Epithelial cell of esophagus (primary cell): Measurements from ENCODE around the gene P4HA3.
A peak's percentile ranks its signal among the peaks of the same experiment; 100 is the strongest.

Experiments used
- DNase-seq: peaks from one replicate; pipeline ENCODE4 v3.0.0; 2010; ENCODE audit warnings: low read depth
- H3K4me3 ChIP-seq: 2 replicates; pipeline ENCODE4 v1.5.1; 2011; ENCODE audit warnings: mild to moderate bottlenecking, low read length, control low read depth
- CTCF ChIP-seq: IDR thresholded peaks from 2 replicates; pipeline ENCODE4 v1.5.1; 2011; ENCODE audit warnings: low read depth, mild to moderate bottlenecking, low read length, control low read depth, inconsistent platforms; ENCODE audit not compliant: insufficient read depth; ENCODE audit errors: missing control alignments

Gene P4HA3

DNA sequence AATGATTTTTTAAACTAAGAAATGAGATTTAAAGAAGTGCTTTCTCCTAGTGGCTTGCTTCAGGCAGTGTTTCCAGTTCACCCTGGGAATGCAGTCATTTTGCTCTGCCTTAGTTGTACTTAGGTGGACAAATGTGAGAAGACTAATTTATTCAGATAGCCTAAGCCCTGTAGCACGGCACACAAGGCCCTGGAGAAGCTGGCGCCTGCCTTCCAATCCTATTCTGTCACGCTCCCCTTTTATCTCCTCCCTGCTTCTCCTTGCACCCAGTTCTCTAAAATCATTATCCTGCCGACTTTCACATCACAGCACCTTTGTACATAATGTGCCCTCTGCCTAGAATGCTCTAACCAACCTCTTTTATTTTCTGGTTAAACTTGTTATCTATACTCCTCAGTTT is 76.3 kb downstream of the P4HA3 start:
- no peak overlapping the region for H3K4me3 ChIP-seq
- no peak for TF ChIP-seq CTCF
- no peak for DNase-seq

- DNase-seq = no peak
- TF ChIP-seq CTCF = no peak
- H3K4me3 ChIP-seq = no peak overlapping the region
Observed at GRCh38 chr11:74233683-74234082, 77.8 kb downstream of the P4HA3 start.

GRCh38 chr11:74232311-74232950 is 79.0 kb downstream of the P4HA3 start:
- TF ChIP-seq CTCF = no peak
- H3K4me3 ChIP-seq = no peak overlapping the region
- DNase-seq = no peak

- DNase-seq = no peak
- no peak for TF ChIP-seq CTCF
- H3K4me3 ChIP-seq = no peak overlapping the region
Observed at GRCh38 chr11:74226907-74227306, 84.5 kb downstream of the P4HA3 start.

- DNase-seq = no peak
Observed at GRCh38 chr11:74225565-74225964, 85.9 kb downstream of the P4HA3 start.

DNA sequence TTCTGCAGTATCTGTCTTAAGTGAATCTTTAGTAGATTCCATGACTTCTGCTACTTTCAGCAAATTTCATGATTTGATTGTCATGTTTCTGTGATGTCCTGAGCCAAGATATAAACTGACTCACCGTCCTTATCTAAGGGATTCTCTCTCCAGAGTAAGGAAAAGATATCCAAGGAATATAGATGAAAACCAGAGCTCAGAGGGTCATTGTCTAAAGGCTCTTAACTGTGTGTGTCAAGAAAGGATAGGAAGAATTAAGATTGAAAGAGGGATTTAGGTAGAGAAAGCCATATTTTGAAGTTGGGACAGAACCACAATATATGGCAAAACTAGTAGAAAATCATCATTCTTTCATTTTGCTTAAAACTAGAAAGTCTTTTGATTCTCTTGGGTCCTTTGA is 89.6 kb downstream of the P4HA3 start:
- no peak overlapping the region for H3K4me3 ChIP-seq
- TF ChIP-seq CTCF = no peak
- no peak for DNase-seq

More at GRCh38 chr11:74225565-74225964, 85.9 kb downstream of the P4HA3 start:
- H3K4me3 ChIP-seq = no peak overlapping the region
- no peak for TF ChIP-seq CTCF

GRCh38 chr11:74220376-74220775 is 91.1 kb downstream of the P4HA3 start:
- peak; percentile 24 for DNase-seq
- no peak for TF ChIP-seq CTCF
- H3K4me3 ChIP-seq = no peak overlapping the region
